GM21447 (cell line): ENCODE measurements around the gene FBXL17.
A peak's percentile ranks its signal among the peaks of the same experiment; 100 is the strongest.

Experiments used
- ATAC-seq: cut with Tn5 transposase; IDR thresholded peaks from one replicate; pipeline ENCODE4 v1.9.1; 2021; ENCODE audit not compliant: unreplicated experiment

FBXL17 gene

GRCh38 chr5:108024986-108025385 is 356.9 kb downstream of the FBXL17 start:
- ATAC-seq: no peak

- no peak for ATAC-seq
These were observed 365.8 kb downstream of the FBXL17 start for GRCh38 chr5:108016101-108016500.

- ATAC-seq: no peak
These were observed 375.1 kb downstream of the FBXL17 start for GRCh38 chr5:108006791-108007190.

- ATAC-seq: peak; percentile 100
These were observed 378.7 kb downstream of the FBXL17 start for GRCh38 chr5:108003178-108003577.

- ATAC-seq: no peak
These were observed 380.7 kb downstream of the FBXL17 start for GRCh38 chr5:108001222-108001621.

GRCh38 chr5:107997338-107997980 is 384.4 kb downstream of the FBXL17 start:
- no peak for ATAC-seq

- no peak for ATAC-seq
These were observed 388.6 kb downstream of the FBXL17 start for GRCh38 chr5:107993341-107993740.

GRCh38 chr5:107990881-107991810 is 390.8 kb downstream of the FBXL17 start:
- ATAC-seq: no peak

- no peak for ATAC-seq
These were observed 396.8 kb downstream of the FBXL17 start for GRCh38 chr5:107985144-107985543.

- no peak for ATAC-seq
These were observed 399.0 kb downstream of the FBXL17 start for GRCh38 chr5:107982703-107983425.

GRCh38 chr5:107980923-107981692 is 400.8 kb downstream of the FBXL17 start:
- ATAC-seq: no peak

- no peak for ATAC-seq
These were observed 402.0 kb downstream of the FBXL17 start for GRCh38 chr5:107979900-107980299.

- no peak for ATAC-seq
These were observed 402.6 kb downstream of the FBXL17 start for GRCh38 chr5:107979291-107979690.

GRCh38 chr5:107977550-107978071 is 404.3 kb downstream of the FBXL17 start:
- ATAC-seq: no peak

- ATAC-seq: no peak
These were observed 406.3 kb downstream of the FBXL17 start for GRCh38 chr5:107975568-107975967.

- ATAC-seq: no peak
These were observed 410.1 kb downstream of the FBXL17 start for GRCh38 chr5:107971846-107972245.

GRCh38 chr5:107969847-107970246 is 412.1 kb downstream of the FBXL17 start:
- no peak for ATAC-seq

- no peak for ATAC-seq
These were observed 412.9 kb downstream of the FBXL17 start for GRCh38 chr5:107968998-107969397.

- no peak for ATAC-seq
These were observed 413.5 kb downstream of the FBXL17 start for GRCh38 chr5:107968406-107968843.

- no peak for ATAC-seq
These were observed 415.7 kb downstream of the FBXL17 start for GRCh38 chr5:107966201-107966600.
